Measurements from ENCODE around the gene PEX3. TPM values are rescaled to one million over a fixed set of nuclear protein-coding genes. Genes with fewer than 3 reads are reported as not detected.
"Not testable (repeated sequence)": the region's sequence is repeated elsewhere in the genome, so short reads cannot be mapped to it uniquely, and the experiment has no call there.

The PEX3 gene
- polyA plus RNA-seq, 1 donor = 12.8 TPM

DNA sequence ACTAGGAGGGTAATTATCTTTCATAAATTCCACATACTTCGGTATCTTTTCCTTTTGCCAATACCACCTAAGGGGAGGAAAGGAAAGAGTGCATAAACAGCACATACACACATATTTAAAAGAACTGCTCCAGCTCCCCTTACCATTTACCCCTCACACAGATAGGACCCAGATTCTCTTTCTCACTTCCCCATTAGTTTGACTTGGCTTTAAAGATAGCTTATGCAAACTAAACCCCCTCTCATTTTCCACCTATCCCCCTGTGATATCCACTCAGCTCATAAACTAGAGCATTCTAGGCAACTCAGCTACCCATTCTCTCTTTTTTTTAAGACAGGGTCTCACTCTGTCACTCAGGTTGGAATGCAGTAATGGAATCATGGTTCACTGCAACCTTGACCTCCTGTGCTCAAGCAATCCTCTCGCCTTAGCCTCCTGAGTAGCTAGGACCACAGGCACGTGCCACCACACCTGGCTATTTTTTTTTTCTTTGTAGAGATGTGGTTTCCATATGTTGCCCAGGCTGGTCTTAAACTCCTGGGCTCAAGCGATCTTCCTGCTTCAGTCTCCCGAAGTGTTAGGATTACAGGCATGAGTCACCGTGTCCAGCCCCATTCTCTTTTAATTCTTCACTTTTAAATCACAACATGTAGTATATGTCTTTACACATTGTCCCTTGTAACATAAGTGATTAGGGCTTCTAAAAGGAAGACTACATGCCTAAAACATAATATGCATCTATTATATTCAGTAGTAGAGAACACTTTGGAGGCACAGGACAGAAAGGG is 56.9 kb downstream of the PEX3 start:
- DNase-seq = no peak

- not testable (repeated sequence) for DNase-seq
Observed at GRCh38 chr6:143510326-143510725, 59.7 kb downstream of the PEX3 start.

GRCh38 chr6:143510991-143511891 is 60.6 kb downstream of the PEX3 start, which contains the start of gene FUCA2:
Gene FUCA2, minus strand, starts transcription at chr6:143511720. Its CDS starts 86 bp downstream, at chr6:143511634.
- DNase-seq = peak; percentile 86

GRCh38 chr6:143513410-143513809 is 62.8 kb downstream of the PEX3 start:
- DNase-seq = no peak

DNA sequence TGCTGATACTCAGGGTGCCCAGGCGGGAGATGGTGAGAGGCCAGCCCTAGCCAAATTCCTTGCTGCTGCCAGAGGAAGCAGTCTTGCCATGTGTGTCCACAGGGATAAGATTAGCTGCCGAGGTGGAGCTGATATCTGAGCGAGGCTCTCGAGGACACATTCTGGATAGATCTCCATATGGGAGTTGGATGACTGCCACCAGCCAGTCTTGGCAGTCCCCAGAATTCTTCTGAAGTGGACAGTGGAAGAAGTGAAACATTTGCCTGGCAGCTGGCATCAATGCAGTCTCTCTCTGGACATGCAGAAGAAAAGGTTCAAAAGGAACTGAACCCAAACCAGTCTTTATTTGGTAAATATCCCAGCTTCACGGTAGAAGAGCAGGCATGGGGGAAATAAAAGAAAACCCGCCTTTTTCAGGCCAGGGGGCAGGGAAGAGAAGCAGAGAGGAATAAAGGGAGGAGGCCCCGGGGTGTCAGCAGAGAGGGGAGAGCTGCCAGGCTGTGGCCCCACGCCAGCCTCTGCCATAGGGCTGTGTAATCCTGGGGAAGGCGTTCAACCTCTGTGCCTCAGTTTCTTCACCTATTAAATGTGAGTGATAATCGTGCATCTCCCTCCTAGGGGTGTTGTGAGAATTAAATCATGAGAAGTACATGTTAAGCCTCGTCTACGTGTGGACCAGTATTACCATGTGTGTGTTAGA is 64.6 kb downstream of the PEX3 start:
- peak; percentile 35 for DNase-seq

- DNase-seq = no peak
Observed at GRCh38 chr6:143515766-143516355, 65.3 kb downstream of the PEX3 start.

DNA sequence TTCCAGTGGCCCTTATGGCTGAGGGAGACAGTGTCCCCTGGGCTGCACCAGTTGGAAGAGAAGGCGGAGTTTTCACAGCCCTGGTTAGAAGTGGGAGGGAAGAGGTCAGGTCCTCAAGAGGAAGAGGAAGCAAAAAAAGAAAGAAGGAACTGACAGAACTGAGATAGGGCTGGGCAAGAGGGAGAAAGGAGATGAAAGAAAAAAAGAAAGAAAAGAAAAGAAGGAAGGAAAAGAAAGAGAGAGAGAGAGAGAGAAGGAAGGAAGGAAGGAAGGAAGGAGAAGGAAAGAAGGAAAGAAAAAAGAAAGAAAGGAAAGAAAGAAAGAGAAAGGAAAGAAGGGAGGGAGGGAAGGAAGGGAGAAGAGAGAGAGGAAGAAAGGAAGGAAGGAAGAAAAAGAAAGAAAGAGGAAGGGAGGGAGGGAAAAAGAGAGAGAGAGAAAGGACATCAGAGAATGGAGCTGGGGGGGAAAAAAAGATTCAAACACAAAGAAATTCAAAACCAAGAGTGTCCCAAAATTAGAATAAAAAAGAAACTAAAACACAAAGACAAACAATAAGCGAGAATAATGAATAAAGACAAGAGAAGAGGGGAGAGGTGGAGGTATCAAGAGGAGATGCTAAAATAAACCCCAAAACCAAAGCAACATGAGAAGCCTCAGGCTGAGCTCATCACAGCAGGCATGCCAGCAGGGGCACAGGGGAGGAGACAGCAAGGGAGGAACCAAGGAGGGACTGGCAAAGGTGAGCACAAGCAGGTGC is 66.3 kb downstream of the PEX3 start:
- no peak for DNase-seq

GRCh38 chr6:143517447-143517773 is 66.8 kb downstream of the PEX3 start:
- DNase-seq = no peak

DNA sequence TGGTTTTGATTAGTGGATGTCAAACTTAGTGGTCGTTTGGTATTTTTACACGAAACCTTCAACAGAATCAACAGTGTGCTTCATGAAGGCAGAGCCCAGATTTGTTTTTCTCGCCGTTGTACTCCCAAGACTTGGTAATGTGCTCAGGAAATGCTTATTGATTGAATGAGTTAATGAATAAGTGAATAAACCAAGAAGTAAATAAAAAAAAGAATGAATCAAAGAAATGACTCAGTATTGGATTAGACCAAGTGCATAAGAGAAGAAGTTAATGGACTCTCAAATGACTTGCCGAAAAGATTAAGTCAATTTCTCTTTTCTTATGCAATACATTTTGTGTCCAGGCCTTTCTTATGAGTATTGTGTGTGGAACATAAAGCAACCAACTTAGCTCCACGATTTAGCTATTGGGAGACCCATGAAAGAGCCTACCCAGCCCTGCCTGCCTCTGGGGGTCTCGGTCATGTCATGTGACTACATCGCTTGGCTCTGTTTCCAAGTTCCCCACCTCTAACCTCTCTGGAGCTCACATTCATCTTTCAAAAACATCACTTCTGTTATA is 71.5 kb downstream of the PEX3 start:
- DNase-seq = no peak

GRCh38 chr6:143525356-143525755 is 74.8 kb downstream of the PEX3 start:
- DNase-seq = no peak

DNA sequence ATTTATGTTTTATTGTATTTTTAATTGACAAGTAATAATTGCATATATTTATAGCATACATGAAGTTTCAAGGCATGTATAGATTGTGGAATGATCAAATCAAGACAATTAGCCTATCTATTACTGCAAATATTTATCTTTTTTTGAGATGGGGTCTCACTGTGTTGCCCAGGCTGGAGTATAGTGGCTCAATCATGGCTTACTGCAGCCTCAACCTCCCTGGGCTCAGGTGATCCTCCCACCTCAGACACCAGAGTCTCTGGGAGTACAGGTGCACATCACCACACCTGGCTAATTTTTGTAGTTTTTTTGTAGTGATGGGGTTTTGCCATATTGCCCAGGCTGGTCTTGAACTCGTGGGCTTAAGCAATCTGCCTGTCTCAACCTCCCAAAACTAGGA is 77.1 kb downstream of the PEX3 start:
- no peak for DNase-seq

GRCh38 chr6:143528164-143528811 is 77.7 kb downstream of the PEX3 start:
- DNase-seq = no peak

GRCh38 chr6:143529095-143529494 is 78.5 kb downstream of the PEX3 start:
- no peak for DNase-seq

DNA sequence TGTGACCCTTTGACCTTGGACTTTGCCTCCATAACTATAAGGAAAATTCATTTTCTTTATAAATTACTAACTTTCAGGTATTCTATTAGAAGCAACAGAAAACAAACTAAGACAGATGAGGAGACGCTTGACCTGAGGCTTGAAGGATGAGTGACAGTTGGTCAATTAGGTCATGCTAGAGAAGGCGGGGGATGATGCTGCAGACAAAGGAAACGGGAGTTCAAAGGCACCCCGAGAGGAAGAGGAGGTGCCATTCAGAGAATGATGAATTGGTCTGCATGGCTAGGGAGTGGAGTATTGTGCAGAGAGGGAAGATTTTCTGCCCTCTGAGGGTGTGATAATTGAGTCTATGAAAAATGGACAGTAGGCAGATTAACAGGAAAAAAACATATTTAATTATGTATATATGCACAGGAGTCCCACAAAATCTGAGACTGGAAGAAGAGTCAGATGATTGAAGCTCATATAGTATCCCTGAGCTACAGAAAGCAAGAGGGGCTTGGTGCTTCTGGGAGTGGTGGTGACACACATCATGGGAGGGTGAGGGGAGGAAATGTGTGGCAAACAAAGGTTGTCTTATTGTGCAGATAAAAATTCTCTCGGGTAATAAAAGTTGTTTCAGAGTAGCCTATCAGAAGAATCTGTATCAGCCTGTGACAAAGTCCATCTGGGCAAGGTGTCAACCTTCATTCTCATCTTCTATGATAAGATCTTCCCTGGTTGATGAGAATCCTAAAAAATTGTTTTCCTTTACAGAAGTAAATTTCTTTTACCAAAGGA is 81.3 kb downstream of the PEX3 start:
- DNase-seq = no peak

DNA sequence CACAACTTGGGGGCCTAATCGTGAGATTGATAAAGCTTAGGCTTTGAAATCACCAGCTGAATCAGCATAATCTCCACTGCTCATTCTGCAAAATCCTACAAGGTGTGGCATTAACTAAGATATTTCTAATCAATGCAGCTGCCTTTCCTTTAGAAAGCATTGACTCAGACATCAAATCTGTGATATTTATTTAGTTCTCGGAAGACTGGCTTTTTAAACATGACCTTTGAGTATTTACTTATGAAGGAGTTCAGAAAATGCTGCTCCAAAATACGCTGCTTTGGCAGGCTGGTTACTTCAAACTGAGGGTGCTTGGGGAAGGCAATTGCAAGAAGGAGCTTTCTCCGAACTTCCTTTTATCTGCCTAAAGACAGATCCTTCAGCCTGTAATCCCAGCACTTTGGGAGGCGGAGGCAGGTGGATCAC is 84.6 kb downstream of the PEX3 start:
- no peak for DNase-seq

GRCh38 chr6:143536461-143536865 is 85.9 kb downstream of the PEX3 start:
- peak; percentile 30 for DNase-seq

DNA sequence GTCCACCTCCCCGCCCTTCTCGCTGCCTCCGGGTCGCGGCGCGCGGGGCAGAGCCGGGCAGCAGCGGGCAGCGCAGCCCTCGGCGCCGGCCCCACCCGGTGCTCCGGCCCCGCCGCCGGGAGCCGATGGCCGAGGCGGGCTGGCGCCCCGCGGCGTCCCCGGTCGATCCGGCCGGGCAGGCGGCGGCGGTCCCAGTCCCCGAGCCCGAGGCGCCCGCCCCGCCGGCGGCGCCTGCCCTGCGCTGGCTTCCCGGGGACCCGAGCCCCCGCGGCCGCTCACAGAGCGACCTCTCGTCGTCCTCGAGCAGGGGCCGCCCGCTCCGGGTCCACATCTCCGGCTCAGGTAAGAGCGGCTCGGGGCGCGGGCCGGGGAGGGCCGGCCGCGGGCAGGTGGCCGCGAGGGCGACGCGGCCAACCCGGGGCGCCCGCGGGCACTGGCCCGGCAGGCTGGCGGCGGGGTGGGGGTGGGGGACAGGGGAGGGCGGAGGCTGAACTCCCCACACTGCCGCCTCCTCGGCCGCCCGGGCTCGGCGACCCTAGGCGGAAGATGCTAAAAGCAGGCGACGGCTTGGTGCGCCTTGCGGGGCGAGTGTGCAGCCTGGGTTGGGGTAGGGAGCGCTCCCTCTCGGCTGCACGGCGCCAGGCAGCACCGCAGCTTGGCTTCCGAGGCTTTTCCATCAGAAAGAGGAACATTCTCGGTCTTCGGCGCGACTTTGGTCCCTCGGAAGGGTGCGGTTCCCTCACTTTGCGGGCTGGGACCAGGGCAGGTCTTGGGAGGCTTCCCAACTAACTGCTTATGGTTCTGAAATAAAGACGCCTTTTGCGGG is 86.5 kb downstream of the PEX3 start:
- peak; percentile 63 for DNase-seq

DNA sequence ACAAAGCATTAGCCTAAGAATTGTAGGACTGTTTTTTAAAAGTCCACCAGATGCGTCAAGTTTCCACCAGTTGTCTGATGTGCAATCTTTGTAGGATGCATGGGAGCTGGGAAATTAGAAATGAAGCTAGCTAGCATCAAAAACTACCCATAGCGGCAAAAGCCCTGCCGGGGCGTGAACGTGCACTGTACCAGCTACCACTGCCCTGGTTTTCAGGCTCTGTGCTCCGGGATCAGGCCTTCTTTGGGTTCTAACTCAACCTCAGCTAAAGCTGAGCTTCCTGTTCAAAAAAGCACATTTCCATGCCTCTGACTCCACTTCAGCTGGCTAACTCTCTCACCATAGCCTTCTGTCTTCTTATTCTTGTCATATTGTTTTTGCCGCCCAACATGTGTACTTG is 87.8 kb downstream of the PEX3 start:
- no peak for DNase-seq

- DNase-seq = no peak
Observed at GRCh38 chr6:143539106-143539505, 88.5 kb downstream of the PEX3 start.
